Neural progenitor cell (in vitro differentiated cells): ENCODE data around the gene SLAMF9. TPM values are rescaled to one million over a fixed set of nuclear protein-coding genes. Genes with fewer than 3 reads are reported as not detected.
A peak's percentile ranks its signal among the peaks of the same experiment; 100 is the strongest.

Source experiments
- DNase-seq: peaks from one replicate; pipeline ENCODE4 v3.0.0-alpha.2; 2016; ENCODE audit warnings: low spot score
- H2AFZ ChIP-seq: fragments of 200-600 bp; sonication (generic); replicated peaks from 2 replicates; pipeline ENCODE4 v1.6.1; 2016; ENCODE audit warnings: antibody characterized with exemption
- H3F3A ChIP-seq: fragments of 200-600 bp; sonication (generic); 2 replicates; pipeline ENCODE4 v1.6.1; 2016; ENCODE audit warnings: antibody characterized with exemption, low read depth
- H3K27ac ChIP-seq: fragments of 200-600 bp; sonication (generic); 2 replicates; pipeline ENCODE4 v1.5.1; 2016; ENCODE audit warnings: mild to moderate bottlenecking
- H3K27me3 ChIP-seq: fragments of 200-600 bp; sonication (generic); 2 replicates; pipeline ENCODE4 v1.6.1; 2016; ENCODE audit warnings: mild to moderate bottlenecking, moderate library complexity
- H3K36me3 ChIP-seq: fragments of 200-600 bp; sonication (generic); 2 replicates; pipeline ENCODE4 v1.5.1; 2016
- H3K4me1 ChIP-seq: fragments of 200-600 bp; sonication (generic); 2 replicates; pipeline ENCODE4 v1.6.1; 2016; ENCODE audit warnings: mixed run types
- H3K4me2 ChIP-seq: fragments of 200-600 bp; sonication (generic); 2 replicates; pipeline ENCODE4 v1.6.1; 2016
- H3K4me3 ChIP-seq: fragments of 200-600 bp; sonication (generic); 2 replicates; pipeline ENCODE4 v1.5.1; 2016
- H3K79me2 ChIP-seq: fragments of 200-600 bp; sonication (generic); 2 replicates; pipeline ENCODE4 v1.6.1; 2016; ENCODE audit warnings: low read depth
- H3K9ac ChIP-seq: fragments of 200-600 bp; sonication (generic); 2 replicates; pipeline ENCODE4 v1.6.1; 2016
- H3K9me3 ChIP-seq: fragments of 200-600 bp; sonication (generic); 2 replicates; pipeline ENCODE4 v1.5.1; 2016; ENCODE audit warnings: low read depth
- H4K20me1 ChIP-seq: fragments of 200-600 bp; sonication (generic); 2 replicates; pipeline ENCODE4 v1.6.1; 2016; ENCODE audit warnings: low read depth
- H3K27ac Mint-ChIP-seq: 3 replicates; pipeline ENCODE4 v1.8.0; 2021; ENCODE audit warnings: mixed read lengths
- H3K27me3 Mint-ChIP-seq: 2 replicates; pipeline ENCODE4 v1.8.0; 2022; ENCODE audit warnings: low read depth, mild to moderate bottlenecking, inconsistent platforms, moderate library complexity, mixed read lengths; ENCODE audit not compliant: insufficient read depth
- H3K36me3 Mint-ChIP-seq: 3 replicates; pipeline ENCODE4 v1.8.0; 2021; ENCODE audit warnings: mixed read lengths
- H3K4me1 Mint-ChIP-seq: 3 replicates; pipeline ENCODE4 v1.8.0; 2021; ENCODE audit warnings: mixed read lengths
- H3K4me3 Mint-ChIP-seq: 3 replicates; pipeline ENCODE4 v1.8.0; 2021; ENCODE audit warnings: mild to moderate bottlenecking, moderate library complexity, mixed read lengths
- H3K9me3 Mint-ChIP-seq: 3 replicates; pipeline ENCODE4 v1.8.0; 2020; ENCODE audit warnings: mixed read lengths
- CTCF ChIP-seq: fragments of 200-600 bp; sonication (generic); IDR thresholded peaks from 2 replicates; pipeline ENCODE4 v1.5.1; 2017; ENCODE audit warnings: antibody characterized with exemption, mild to moderate bottlenecking
- EZH2 ChIP-seq: fragments of 200-600 bp; sonication (generic); IDR thresholded peaks from 2 replicates; pipeline ENCODE4 v1.6.1; 2017; ENCODE audit warnings: antibody characterized with exemption, mild to moderate bottlenecking, moderate library complexity
- EZH2phosphoT487 ChIP-seq: fragments of 200-600 bp; sonication (generic); IDR thresholded peaks from 2 replicates; pipeline ENCODE4 v1.6.1; 2017; ENCODE audit warnings: antibody characterized with exemption
- total RNA-seq: library from RNA; depleted of rRNA; stranded (reverse); fragments of >200 nt; gene quantifications from 2 replicates; pipeline ENCODE4 v1.2.3, GENCODE V29; 2015; ENCODE audit warnings: low replicate concordance

The SLAMF9 gene
- total RNA-seq, 1 donor from 2014 or later = not detected

GRCh38 chr1:159917533-159918351, 36.3 kb downstream of the SLAMF9 start:
- Histone ChIP-seq H3K4me3 (no peak overlapping the region), H2AFZ (no peak overlapping the region), H3F3A (peaks cover 21% of the 10 kb centered on the region), H3K27ac (no peak overlapping the region), H3K79me2 (no peaks in the 10 kb centered on the region), H3K36me3 (no peaks in the 10 kb centered on the region), H3K4me1 (peaks cover 28% of the 10 kb centered on the region), H3K4me2 (no peak overlapping the region), H3K9ac (no peak overlapping the region), H4K20me1 (no peaks in the 10 kb centered on the region), H3K9me3 (no peaks in the 10 kb centered on the region), H3K27me3 (no peaks in the 10 kb centered on the region)
- DNase-seq = peak; percentile 39
- peaks cover 2% of the 10 kb centered on the region for H3K36me3 Mint-ChIP-seq
- no peaks in the 10 kb centered on the region for H3K9me3 Mint-ChIP-seq
- H3K27ac Mint-ChIP-seq = peak overlapping the region; percentile 58
- H3K27me3 Mint-ChIP-seq = peaks cover 14% of the 10 kb centered on the region
- H3K4me3 Mint-ChIP-seq = no peak overlapping the region
- TF ChIP-seq EZH2phosphoT487 (no peak), EZH2 (no peak), CTCF (no peak)
- peaks cover 21% of the 10 kb centered on the region for H3K4me1 Mint-ChIP-seq

GRCh38 chr1:159916242-159917051, 37.6 kb downstream of the SLAMF9 start:
- H3K27me3 Mint-ChIP-seq = peaks cover 14% of the 10 kb centered on the region
- no peaks in the 10 kb centered on the region for H3K9me3 Mint-ChIP-seq
- no peak overlapping the region for H3K4me3 ChIP-seq
- peak overlapping the region; percentile 88 for H3K27ac ChIP-seq
- peak overlapping the region; percentile 88 for H3K27ac Mint-ChIP-seq
- H3K4me1 ChIP-seq = peaks cover 28% of the 10 kb centered on the region
- no peak overlapping the region for H3K4me3 Mint-ChIP-seq
- DNase-seq = peak; percentile 84
- peaks cover 21% of the 10 kb centered on the region for H3F3A ChIP-seq
- TF ChIP-seq EZH2 (no peak), CTCF (no peak), EZH2phosphoT487 (no peak)
- H3K36me3 ChIP-seq = no peaks in the 10 kb centered on the region
- H3K36me3 Mint-ChIP-seq = peaks cover 5% of the 10 kb centered on the region
- no peaks in the 10 kb centered on the region for H3K9me3 ChIP-seq
- H2AFZ ChIP-seq = no peak overlapping the region
- no peaks in the 10 kb centered on the region for H3K27me3 ChIP-seq
- peaks cover 23% of the 10 kb centered on the region for H3K4me1 Mint-ChIP-seq
- no peaks in the 10 kb centered on the region for H4K20me1 ChIP-seq
- no peaks in the 10 kb centered on the region for H3K79me2 ChIP-seq
- no peak overlapping the region for H3K9ac ChIP-seq
- peak overlapping the region; percentile 69 for H3K4me2 ChIP-seq

GRCh38 chr1:159915571-159916241, 38.3 kb downstream of the SLAMF9 start:
- Histone ChIP-seq H3K36me3 (no peaks in the 10 kb centered on the region), H3K4me1 (peaks cover 28% of the 10 kb centered on the region), H3F3A (peaks cover 21% of the 10 kb centered on the region), H3K27ac (peak overlapping the region; percentile 88), H3K9me3 (no peaks in the 10 kb centered on the region), H4K20me1 (no peaks in the 10 kb centered on the region), H3K9ac (no peak overlapping the region), H3K79me2 (no peaks in the 10 kb centered on the region), H3K4me2 (peak overlapping the region; percentile 69), H2AFZ (no peak overlapping the region), H3K4me3 (no peak overlapping the region), H3K27me3 (no peaks in the 10 kb centered on the region)
- Mint-ChIP-seq H3K4me3 (no peak overlapping the region), H3K36me3 (peaks cover 5% of the 10 kb centered on the region), H3K4me1 (peaks cover 30% of the 10 kb centered on the region), H3K27ac (no peak overlapping the region), H3K27me3 (peaks cover 15% of the 10 kb centered on the region), H3K9me3 (no peaks in the 10 kb centered on the region)
- TF ChIP-seq CTCF (no peak), EZH2phosphoT487 (no peak), EZH2 (no peak)
- no peak for DNase-seq
